GM18858 (cell line): ENCODE measurements around the gene ETNK2.

Experiments used
- ATAC-seq: cut with Tn5 transposase; IDR thresholded peaks from one replicate; pipeline ENCODE4 v1.9.1; 2021; ENCODE audit not compliant: unreplicated experiment

ETNK2 gene

DNA sequence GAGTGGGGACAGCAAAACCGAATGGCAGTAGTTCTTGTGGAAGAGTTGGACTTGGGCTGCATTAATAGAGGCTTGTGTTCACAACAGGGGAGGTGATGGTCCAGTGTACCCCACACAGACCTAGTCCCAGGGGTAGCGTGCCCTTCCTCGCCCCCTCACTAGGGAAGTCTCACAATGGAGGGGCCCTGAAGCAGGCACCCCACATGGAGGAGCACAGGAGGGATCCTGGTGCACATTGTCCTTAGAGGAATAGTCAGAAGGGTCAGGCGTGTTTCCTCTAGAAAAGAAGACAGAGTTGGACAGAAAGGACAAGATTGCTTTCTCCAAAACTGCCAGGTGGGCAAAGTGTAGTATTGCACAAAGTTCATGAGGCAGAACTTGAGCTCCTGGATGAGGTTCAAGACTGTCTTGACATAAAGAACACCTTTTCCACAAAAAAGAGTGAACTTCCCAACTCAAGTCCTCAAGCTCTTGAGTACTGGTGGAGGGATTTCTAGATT, 23.3 kb downstream of the ETNK2 start:
- no peak for ATAC-seq

GRCh38 chr1:204127597-204128242, 24.1 kb downstream of the ETNK2 start:
- ATAC-seq = no peak

- no peak for ATAC-seq
Measured at GRCh38 chr1:204126956-204127355, 24.9 kb downstream of the ETNK2 start.

DNA sequence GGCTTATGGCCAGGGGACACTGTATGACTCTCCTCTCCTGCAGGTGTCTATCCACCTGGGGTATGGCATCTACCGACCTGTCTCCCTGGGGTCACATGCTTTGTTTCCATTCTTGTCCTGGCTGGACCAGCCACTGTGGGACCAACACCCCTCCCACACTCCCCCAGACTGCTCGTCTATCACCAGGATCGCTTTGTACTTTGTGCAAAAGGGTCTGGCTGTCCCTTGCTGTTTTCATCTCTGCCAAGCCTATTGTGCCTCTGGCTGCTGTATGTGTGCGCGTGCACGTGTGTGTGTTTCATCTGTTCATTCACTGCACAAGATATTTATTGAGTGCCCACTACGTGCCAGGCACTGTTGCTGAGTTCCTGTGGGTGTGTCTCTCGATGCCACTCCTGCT, 25.5 kb downstream of the ETNK2 start:
- no peak for ATAC-seq

DNA sequence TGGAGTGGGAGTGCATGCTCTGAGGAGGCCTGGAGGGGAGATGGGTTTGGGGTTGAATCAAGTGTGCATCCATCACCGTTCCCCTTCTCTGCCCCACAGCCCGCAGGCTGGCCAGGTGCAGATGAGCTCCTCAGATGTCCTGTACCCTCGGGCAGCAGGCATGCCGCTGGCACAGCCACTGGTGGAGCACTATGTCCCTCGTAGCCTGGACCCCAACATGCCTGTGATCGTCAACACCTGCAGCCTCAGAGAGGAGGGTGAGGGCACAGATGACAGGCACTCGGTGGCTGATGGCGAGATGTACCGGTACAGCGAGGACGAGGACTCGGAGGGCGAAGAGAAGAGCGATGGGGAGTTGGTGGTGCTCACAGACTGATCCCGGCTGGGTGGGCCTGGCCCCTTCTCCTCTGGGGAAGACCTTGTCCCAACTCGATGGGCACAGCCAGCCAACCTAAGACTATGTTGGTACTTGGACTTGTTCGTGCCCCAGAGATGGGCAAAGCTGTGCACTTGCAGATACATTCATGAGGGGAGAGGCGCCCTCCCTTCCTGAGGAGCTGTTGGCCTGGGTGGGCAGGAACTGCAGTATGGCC, 26.0 kb downstream of the ETNK2 start:
- no peak for ATAC-seq

GRCh38 chr1:204124639-204125038, 27.2 kb downstream of the ETNK2 start:
- ATAC-seq = no peak

DNA sequence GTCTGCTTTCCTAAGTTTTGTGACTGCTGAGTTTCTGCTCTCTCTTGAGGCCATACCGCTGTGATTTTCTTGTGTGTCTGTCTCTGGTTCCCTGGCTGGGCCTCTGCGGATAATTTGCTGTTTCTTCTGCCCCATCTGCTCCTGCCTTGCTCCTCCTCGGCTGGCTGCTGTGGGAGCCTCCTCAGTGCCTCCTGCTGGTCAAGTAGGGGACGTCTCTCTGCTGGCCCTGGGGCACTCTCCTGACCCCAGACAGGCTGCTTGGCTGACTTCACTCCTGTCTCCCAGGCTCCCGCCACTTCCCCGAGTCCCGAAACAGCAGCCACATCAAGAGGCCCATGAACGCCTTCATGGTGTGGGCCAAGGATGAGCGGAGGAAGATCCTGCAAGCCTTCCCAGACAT, 28.5 kb downstream of the ETNK2 start:
- ATAC-seq = no peak

- ATAC-seq = no peak
Measured at GRCh38 chr1:204121840-204122555, 29.8 kb downstream of the ETNK2 start.

DNA sequence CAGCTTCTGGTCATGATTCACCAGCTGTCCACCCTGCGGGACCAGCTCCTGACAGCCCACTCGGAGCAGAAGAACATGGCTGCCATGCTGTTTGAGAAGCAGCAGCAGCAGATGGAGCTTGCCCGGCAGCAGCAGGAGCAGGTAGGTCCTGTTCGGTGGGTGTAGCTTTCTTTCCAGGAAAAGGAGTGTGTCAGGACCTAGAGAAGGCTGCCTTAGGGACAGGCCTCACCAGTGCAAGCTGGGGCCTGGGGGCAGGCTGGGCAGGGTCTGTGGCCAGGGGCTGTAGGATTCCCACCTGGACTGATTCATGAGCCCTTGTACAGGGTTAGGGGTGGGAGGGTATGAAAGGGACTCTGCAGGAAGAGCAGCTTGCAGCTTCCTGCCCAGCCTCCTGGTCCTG, 35.3 kb downstream of the ETNK2 start:
- no peak for ATAC-seq

DNA sequence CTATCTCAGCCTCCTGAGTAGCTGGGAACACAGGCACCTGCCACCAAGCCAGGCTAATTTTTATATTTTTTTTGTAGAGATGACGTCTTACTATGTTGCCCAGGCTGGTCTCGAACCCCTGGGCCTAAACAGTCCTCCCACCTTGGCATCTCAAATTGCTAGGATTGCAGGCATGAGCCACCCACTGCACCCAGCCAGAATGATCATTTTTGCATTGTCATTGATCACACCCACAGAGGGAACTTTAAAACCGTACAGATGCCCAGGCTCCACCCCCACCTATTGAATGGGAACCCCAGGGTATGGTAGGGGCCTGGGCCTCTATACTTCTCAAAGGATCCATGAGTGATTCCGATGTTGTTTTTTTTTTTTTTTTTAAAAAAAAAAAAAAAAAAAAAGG, 36.7 kb downstream of the ETNK2 start:
- ATAC-seq = no peak

DNA sequence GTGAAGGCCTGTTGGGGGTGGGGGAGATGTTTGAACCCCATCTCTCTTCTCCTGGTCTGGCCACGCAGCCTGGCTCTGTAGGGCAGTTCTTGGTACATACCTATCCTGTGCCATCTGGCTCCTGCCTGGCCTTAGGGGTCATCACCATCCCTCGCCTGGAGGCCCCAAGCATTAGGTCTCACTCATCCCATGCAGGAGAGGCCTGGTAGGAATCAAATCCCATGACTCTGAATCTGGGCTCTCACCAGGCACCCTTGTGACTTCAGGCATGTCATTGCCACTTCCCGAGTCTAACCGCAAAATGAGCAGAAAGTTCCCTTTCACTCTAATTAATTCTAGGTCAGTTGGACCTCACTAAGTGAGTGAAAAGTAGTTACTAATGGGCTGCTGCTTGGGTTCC, 37.2 kb downstream of the ETNK2 start:
- no peak for ATAC-seq

GRCh38 chr1:204113896-204114295, 37.9 kb downstream of the ETNK2 start:
- no peak for ATAC-seq

DNA sequence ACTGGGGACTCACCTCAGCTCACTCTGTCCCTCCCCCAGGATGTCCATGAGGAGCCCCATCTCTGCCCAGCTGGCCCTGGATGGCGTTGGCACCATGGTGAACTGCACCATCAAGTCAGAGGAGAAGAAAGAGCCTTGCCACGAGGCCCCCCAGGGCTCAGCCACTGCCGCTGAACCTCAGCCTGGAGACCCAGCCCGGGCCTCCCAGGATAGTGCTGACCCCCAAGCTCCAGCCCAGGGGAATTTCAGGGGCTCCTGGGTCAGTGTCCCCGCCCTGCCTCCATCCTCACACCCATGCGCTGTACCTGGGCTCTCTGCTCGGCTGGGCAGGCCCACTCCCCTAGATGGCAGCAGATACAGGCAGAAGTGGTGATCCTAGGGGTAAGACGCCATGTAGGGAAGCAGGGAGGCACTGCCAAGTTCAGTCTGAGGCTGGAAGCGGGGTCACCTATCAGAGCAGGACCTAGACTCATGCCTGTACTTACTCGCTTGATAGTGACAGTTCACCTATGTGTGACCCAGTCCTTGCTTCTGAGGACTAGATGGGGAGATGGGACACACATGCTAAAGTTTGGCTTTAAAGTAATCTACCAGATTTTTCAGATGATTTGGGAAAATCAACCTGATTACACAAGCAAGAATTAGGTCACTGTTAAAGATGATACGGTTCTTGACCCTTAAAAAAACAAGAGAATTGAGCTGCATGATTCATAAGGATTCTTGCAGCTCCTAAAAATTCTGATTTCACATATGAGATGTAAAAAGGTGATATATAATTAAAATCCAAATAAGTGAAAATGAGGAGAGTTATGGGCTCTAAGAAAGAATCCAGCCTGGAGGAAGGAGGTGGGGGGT, 38.7 kb downstream of the ETNK2 start:
- ATAC-seq = no peak

DNA sequence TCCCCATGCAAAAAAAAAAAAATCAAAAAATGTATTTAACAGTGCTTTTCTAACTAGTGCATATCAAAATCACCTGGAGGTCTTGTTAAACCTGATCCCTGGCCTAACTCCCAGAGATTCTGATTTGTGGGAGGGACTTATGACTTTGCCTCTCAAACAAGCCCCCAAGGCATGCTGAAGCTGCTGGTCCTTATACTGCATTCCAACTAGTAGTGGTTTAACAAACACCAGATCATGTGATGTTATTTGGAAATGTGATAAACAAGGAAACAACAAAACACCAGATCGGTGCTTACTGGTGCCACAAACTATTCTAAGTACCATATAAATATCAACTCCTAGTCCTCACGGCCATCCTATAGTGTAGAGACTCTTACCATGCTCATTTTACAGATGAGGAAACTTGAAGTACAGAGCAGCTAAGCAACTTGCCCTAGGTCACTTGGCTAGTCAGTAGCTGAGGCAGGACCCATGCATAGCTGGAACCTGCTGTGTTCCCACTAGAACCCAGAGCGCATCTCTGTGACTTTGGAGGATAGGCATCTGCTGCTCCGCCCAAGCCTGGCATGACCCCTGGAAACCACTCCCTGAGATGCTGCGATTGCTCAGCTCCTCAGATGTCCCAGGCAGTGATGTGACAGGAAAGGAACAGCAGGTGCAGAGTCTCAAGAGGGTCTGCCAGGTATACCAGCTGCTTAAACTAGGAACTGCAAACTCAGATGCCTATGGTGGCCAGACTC, 40.8 kb downstream of the ETNK2 start:
- no peak for ATAC-seq

- ATAC-seq = no peak
Measured at GRCh38 chr1:204108312-204109141, 43.3 kb downstream of the ETNK2 start.

DNA sequence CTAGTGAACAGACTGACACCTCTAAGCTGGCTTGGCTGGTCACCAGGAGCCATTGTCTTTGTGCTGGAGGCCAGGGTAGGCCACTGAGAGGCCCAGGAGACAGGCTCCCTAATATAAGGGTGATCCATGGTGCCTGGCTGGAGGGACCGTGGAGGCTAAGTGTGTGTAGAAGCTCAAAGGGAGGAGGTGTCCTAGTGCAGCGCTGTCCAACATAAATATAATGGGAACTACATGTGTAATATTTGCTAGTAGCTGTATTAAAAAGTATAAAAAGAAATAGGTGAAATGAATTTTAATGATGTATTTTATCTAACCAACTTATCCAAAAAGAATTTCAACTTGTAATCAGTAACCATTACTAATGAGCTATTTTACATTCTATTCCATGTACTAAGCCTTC, 44.0 kb downstream of the ETNK2 start:
- no peak for ATAC-seq

GRCh38 chr1:204106825-204107224, 45.0 kb downstream of the ETNK2 start:
- ATAC-seq = no peak

- ATAC-seq = no peak
Measured at GRCh38 chr1:204105131-204105515, 46.7 kb downstream of the ETNK2 start.

DNA sequence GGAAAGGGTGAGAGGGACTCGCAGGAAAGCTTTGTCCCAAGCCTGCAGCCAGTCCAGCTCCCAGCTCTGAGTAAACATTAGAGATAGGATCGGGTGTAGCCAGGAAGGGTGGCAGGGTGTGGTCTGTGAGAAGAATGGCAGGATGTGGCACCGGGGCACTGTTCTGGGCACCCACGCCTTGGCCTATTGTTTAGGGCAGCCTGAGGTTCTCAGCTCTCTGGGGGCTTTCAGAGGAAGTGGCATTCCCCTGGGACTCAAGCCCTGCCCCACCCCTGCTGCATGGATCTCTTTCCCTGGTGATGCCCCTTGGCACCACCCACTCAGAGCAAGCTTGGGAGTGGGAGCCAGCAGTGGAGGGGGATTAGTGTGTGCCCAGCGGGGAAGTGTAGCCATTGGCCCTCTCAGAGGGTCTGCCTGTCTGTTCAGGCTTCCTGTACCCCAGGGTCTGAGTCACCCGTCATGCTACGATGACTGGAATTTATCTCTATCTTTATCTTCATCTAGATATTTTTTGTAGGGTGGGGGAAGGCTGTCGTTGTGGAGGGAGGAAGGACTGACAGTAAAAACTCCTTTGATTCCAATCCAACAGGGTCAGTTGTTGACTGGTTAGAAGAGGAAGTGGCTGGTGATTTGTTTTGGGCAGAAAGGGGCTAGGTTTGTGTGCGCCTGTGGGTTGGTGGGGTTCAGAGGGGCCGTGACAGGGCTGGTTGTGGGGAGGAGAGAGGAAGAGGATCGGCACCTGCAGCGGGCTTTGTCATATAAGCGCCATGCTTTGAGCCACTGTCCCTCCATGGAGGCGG, 47.3 kb downstream of the ETNK2 start:
- no peak for ATAC-seq
